Measurements from ENCODE around the gene CYTH1. TPM values are rescaled to one million over a fixed set of nuclear protein-coding genes. Genes with fewer than 3 reads are reported as not detected.
A peak's percentile ranks its signal among the peaks of the same experiment; 100 is the strongest.

Gene CYTH1
- total and polyA plus RNA-seq, 12 donors: 26.0 to 141 (median 46.2) TPM

DNA sequence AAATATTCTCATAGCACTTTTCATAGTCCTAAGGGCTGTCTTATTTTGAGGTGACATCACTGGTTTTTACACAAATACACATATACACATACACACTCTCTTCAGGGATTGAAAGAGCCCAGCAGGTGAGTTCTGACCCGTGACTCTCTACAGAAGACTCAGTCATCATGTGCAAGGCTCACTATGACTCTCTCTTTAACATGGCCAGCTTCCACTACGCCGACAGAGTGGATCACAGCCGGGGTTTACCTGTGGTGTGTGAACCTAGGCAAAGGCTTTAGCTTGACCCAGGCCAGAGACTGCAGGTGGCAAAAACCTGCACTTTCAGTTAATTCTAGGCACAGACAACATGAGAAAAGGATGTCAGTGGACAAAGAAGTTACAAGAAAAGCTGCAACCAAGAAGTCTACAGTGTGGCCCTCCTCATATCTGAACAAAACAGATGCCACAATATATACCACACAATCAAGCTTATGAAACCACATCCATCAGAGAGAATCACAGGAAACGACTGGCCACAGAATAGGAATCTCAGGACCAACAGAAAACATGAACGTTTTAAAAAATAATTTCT lies 56.5 kb downstream of the CYTH1 start:
- 73 to 82% (median 77%) methylated on average over 6 of the region's 6 CpGs for WGBS, 4 donors
- H3K36me3 ChIP-seq (replicated peaks in 1 of 2): no peaks in the 10 kb centered on the region
- H3K4me1 ChIP-seq (replicated peaks in 1 of 2): peaks cover 0 to 39% of the 10 kb centered on the region in 2 donors
- DNase-seq: no peak
- H3K9me3 ChIP-seq (replicated peaks in 1 of 3): no peaks in the 10 kb centered on the region
- TF ChIP-seq, protein P1, sequence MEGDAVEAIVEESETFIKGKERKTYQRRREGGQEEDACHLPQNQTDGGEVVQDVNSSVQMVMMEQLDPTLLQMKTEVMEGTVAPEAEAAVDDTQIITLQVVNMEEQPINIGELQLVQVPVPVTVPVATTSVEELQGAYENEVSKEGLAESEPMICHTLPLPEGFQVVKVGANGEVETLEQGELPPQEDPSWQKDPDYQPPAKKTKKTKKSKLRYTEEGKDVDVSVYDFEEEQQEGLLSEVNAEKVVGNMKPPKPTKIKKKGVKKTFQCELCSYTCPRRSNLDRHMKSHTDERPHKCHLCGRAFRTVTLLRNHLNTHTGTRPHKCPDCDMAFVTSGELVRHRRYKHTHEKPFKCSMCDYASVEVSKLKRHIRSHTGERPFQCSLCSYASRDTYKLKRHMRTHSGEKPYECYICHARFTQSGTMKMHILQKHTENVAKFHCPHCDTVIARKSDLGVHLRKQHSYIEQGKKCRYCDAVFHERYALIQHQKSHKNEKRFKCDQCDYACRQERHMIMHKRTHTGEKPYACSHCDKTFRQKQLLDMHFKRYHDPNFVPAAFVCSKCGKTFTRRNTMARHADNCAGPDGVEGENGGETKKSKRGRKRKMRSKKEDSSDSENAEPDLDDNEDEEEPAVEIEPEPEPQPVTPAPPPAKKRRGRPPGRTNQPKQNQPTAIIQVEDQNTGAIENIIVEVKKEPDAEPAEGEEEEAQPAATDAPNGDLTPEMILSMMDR (IDR thresholded peaks at IDR 0.05): no peak
- TF ChIP-seq POLR2A (IDR thresholded peaks at IDR 0.05): no peak
- H3K27ac ChIP-seq: no peak overlapping the region
- H3K4me3 ChIP-seq: no peak overlapping the region
- intact Hi-C loops (cut with DNase I): no loop called here
- no peaks in the 10 kb centered on the region for H3K27me3 ChIP-seq

DNA sequence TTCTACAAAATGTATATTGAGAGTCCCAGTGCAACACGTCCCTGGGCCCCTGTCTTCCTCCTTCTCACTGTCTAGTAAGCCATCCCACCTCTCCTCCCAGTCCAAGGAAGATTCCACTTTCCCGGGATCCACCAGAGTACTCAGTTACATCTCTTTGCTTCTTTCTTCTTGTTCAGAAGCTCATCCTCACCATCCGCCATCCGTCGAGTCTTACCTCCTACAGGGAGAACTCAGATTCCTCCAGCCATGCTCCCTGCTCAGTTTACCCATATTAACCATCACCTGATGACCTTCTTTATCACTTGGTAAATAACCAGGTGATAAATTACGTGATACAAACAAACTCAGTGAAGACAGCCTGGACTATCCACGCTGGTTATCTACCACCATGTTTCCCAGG lies 57.1 kb downstream of the CYTH1 start:
- 92 to 94% (median 93%) methylated on average over 7 of the region's 7 CpGs for WGBS, 4 donors
- Histone ChIP-seq H3K36me3 (replicated peaks in 1 of 2) (no peaks in the 10 kb centered on the region), H3K4me1 (replicated peaks in 1 of 2) (peaks cover 0 to 39% of the 10 kb centered on the region in 2 donors), H3K4me3 (no peak overlapping the region), H3K27ac (no peak overlapping the region), H3K27me3 (no peaks in the 10 kb centered on the region), H3K9me3 (replicated peaks in 1 of 3) (no peaks in the 10 kb centered on the region)
- intact Hi-C loops (cut with DNase I): no loop called here
- TF ChIP-seq, protein P1 (IDR thresholded peaks at IDR 0.05): no peak
- no peak for TF ChIP-seq POLR2A (IDR thresholded peaks at IDR 0.05)
- no peak for DNase-seq

DNA sequence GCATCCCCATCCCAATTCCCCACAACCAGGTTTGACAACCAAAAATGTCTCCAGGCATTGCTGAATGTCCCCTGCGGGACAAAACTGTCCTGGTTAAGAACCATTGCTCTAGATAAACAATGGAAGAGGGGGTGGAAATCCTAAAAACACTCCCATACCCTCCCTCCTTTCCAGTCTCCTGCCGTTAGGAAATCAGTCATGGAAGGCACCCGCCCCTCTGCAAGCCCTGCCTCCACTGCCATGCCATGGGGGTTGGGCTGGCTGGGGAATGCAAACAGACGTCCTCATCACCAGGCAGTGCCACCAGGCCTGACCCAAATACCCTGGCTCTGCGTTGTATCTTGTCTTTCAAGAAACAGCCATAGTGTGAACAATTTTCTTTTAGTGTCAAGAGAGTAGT lies 57.5 kb downstream of the CYTH1 start:
- intact Hi-C loops (cut with DNase I): no loop called here
- TF ChIP-seq, protein P1 (IDR thresholded peaks at IDR 0.05): no peak
- no peak for TF ChIP-seq POLR2A (IDR thresholded peaks at IDR 0.05)
- peak in 4 of 7 donors; percentile 52 to 70 (median 64) for DNase-seq
- 35 to 49% (median 42%) methylated on average over 5 of the region's 5 CpGs for WGBS, 4 donors
- Histone ChIP-seq H3K36me3 (replicated peaks in 1 of 2) (no peaks in the 10 kb centered on the region), H3K9me3 (replicated peaks in 1 of 3) (no peaks in the 10 kb centered on the region), H3K27me3 (no peaks in the 10 kb centered on the region), H3K4me3 (no peak overlapping the region), H3K4me1 (replicated peaks in 1 of 2) (peaks cover 0 to 39% of the 10 kb centered on the region in 2 donors), H3K27ac (peak overlapping the region in 1 of 5 donors; percentile 71)

DNA sequence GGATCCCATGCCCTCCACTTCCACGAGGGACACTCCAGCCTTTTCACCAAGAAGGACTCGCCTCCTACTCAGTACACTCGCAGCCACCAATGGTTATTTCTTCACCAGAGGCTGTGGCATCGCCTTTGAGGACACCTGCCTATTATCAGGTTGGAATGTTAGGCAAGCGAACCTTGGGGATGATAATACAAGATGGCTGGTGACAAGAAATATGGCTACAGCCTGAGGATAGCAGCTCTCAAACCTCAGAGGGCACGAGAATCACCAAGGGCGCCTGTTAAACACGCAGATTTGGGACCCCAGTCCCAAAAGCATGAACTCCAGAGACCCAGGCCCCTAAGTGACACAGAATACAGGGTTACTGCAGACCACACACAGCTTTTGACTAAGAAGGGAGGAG lies 58.1 kb downstream of the CYTH1 start:
- peaks cover 0 to 39% of the 10 kb centered on the region in 2 donors for H3K4me1 ChIP-seq (replicated peaks in 1 of 2)
- peak overlapping the region in 1 of 5 donors; percentile 71 for H3K27ac ChIP-seq
- 75 to 86% (median 82%) methylated on average over 7 to 8 of the region's 8 CpGs for WGBS, 4 donors
- no peaks in the 10 kb centered on the region for H3K27me3 ChIP-seq
- no peaks in the 10 kb centered on the region for H3K9me3 ChIP-seq (replicated peaks in 1 of 3)
- H3K36me3 ChIP-seq (replicated peaks in 1 of 2): no peaks in the 10 kb centered on the region
- no peak overlapping the region for H3K4me3 ChIP-seq
- intact Hi-C loops (cut with DNase I): no loop called here
- no peak for DNase-seq
- no peak for TF ChIP-seq POLR2A (IDR thresholded peaks at IDR 0.05)

All from adrenal gland (tissue), 12 donors.